ENCODE results near the gene MTCP1.

MTCP1 gene

GRCh38 chrX:155070975-155071693 lies at the start of gene MTCP1, which contains the start of the genes BRCC3 and CMC4:
Gene MTCP1 (minus strand): TSS chrX:155071136. CDS start chrX:155066010, 5,126 bp downstream.
Gene BRCC3 (plus strand): TSS chrX:155071508. CDS start chrX:155071528, 20 bp downstream.
Gene CMC4 (minus strand): TSS chrX:155071136. CDS start chrX:155064023, 7,113 bp downstream.
- peak; percentile 72 for DNase-seq (ENCODE audit: low read depth)

- no peak for DNase-seq (ENCODE audit: low read depth)
Measured at GRCh38 chrX:155115174-155115819, 44.4 kb upstream of the MTCP1 start.

GRCh38 chrX:155113097-155113496 lies 42.2 kb upstream of the MTCP1 start:
- DNase-seq (ENCODE audit: low read depth), result no peak

- no peak for DNase-seq (ENCODE audit: low read depth)
Measured at GRCh38 chrX:155112171-155112570, 41.2 kb upstream of the MTCP1 start.

- DNase-seq (ENCODE audit: low read depth), result no peak
Measured at GRCh38 chrX:155108427-155108826, 37.5 kb upstream of the MTCP1 start.

GRCh38 chrX:155105919-155106318 lies 35.0 kb upstream of the MTCP1 start:
- DNase-seq (ENCODE audit: low read depth), result no peak

- DNase-seq (ENCODE audit: low read depth), result no peak
Measured at GRCh38 chrX:155094468-155095061, 23.6 kb upstream of the MTCP1 start.

GRCh38 chrX:155086961-155087735 lies 16.2 kb upstream of the MTCP1 start:
- no peak for DNase-seq (ENCODE audit: low read depth)

- no peak for DNase-seq (ENCODE audit: low read depth)
Measured at GRCh38 chrX:155086202-155086840, 15.4 kb upstream of the MTCP1 start.

GRCh38 chrX:155071694-155072280 lies 851 bp upstream of the MTCP1 start:
- no peak for DNase-seq (ENCODE audit: low read depth)

- DNase-seq (ENCODE audit: low read depth), result no peak
Measured at GRCh38 chrX:155070663-155070974, 317 bp downstream of the MTCP1 start.

- DNase-seq (ENCODE audit: low read depth), result no peak
Measured at GRCh38 chrX:155070038-155070437, 898 bp downstream of the MTCP1 start.

GRCh38 chrX:155069414-155069813 lies 1.5 kb downstream of the MTCP1 start:
- no peak for DNase-seq (ENCODE audit: low read depth)

- DNase-seq (ENCODE audit: low read depth), result no peak
Measured at GRCh38 chrX:155068165-155068564, 2.8 kb downstream of the MTCP1 start.

GRCh38 chrX:155065035-155065734 lies 5.8 kb downstream of the MTCP1 start:
- no peak for DNase-seq (ENCODE audit: low read depth)

GRCh38 chrX:155061760-155062159 lies 9.2 kb downstream of the MTCP1 start:
- no peak for DNase-seq (ENCODE audit: low read depth)

- DNase-seq (ENCODE audit: low read depth), result no peak
Measured at GRCh38 chrX:155056877-155057792, 13.8 kb downstream of the MTCP1 start.

GRCh38 chrX:155056471-155056870 lies 14.5 kb downstream of the MTCP1 start:
- DNase-seq (ENCODE audit: low read depth), result no peak

- DNase-seq (ENCODE audit: low read depth), result no peak
Measured at GRCh38 chrX:155055494-155055893, 15.4 kb downstream of the MTCP1 start.

GRCh38 chrX:155054255-155054654 lies 16.7 kb downstream of the MTCP1 start:
- DNase-seq (ENCODE audit: low read depth), result no peak
